Measurements from ENCODE around the gene CCL13.

Gene CCL13

GRCh38 chr17:34383216-34383615, 26.9 kb downstream of the CCL13 start:
- Histone ChIP-seq H2AK5ac (ENCODE audit: low read length) (no peak overlapping the region), H3K79me1 (ENCODE audit: low read length) (no peaks in the 10 kb centered on the region), H4K8ac (ENCODE audit: low read depth, low read length) (no peak overlapping the region), H3K4me2 (ENCODE audit: low read length) (no peak overlapping the region), H3K4me1 (ENCODE audit: control insufficient read depth in 1 of 2, insufficient read depth in 2 of 2, low read length in 2 of 2) (no peaks in the 10 kb centered on the region), H3K27me3 (ENCODE audit: insufficient read depth, low read length) (no peaks in the 10 kb centered on the region), H3K9me3 (ENCODE audit: insufficient read depth, low read depth, low read length) (no peaks in the 10 kb centered on the region), H3K27ac (ENCODE audit: low read depth, low read length) (no peak overlapping the region), H2AFZ (ENCODE audit: insufficient read depth, low read length, poor library complexity) (no peak overlapping the region), H3K9ac (ENCODE audit: low read length) (no peak overlapping the region), H3K4ac (ENCODE audit: low read depth, low read length) (no peak overlapping the region), H3K23ac (ENCODE audit: low read length) (no peak overlapping the region), H2BK5ac (ENCODE audit: low read depth, low read length, poor library complexity) (no peak overlapping the region), H3K18ac (ENCODE audit: low read length) (no peak overlapping the region), H4K91ac (ENCODE audit: low read depth, low read length) (no peak overlapping the region), H3K79me2 (ENCODE audit: control insufficient read depth, insufficient read depth, low read length, poor library complexity) (no peaks in the 10 kb centered on the region), H2BK120ac (ENCODE audit: insufficient read depth, low read length, poor library complexity) (no peak overlapping the region), H4K12ac (ENCODE audit: low read depth, low read length) (no peak overlapping the region), H3K4me3 (ENCODE audit: low read depth, low read length) (no peak overlapping the region), H3K14ac (ENCODE audit: low read length) (no peak overlapping the region), H2BK12ac (ENCODE audit: low read length) (no peak overlapping the region), H3K36me3 (ENCODE audit: control insufficient read depth in 1 of 2, insufficient read depth in 2 of 2, low read length in 2 of 2) (no peaks in the 10 kb centered on the region)
- no CpG with 5 or more reads among the region's 3 CpGs for WGBS (ENCODE audit: extremely low coverage, insufficient coverage, insufficient read length)
- no peak for DNase-seq

- Histone ChIP-seq H3K27me3 (ENCODE audit: insufficient read depth, low read length) (no peaks in the 10 kb centered on the region), H4K91ac (ENCODE audit: low read depth, low read length) (no peak overlapping the region), H2BK120ac (ENCODE audit: insufficient read depth, low read length, poor library complexity) (no peak overlapping the region), H3K4me2 (ENCODE audit: low read length) (no peak overlapping the region), H3K23ac (ENCODE audit: low read length) (no peak overlapping the region), H3K9ac (ENCODE audit: low read length) (no peak overlapping the region), H3K9me3 (ENCODE audit: insufficient read depth, low read depth, low read length) (no peaks in the 10 kb centered on the region), H4K12ac (ENCODE audit: low read depth, low read length) (no peak overlapping the region), H3K27ac (ENCODE audit: low read depth, low read length) (no peak overlapping the region), H2BK5ac (ENCODE audit: low read depth, low read length, poor library complexity) (no peak overlapping the region), H3K14ac (ENCODE audit: low read length) (no peak overlapping the region), H2AFZ (ENCODE audit: insufficient read depth, low read length, poor library complexity) (no peak overlapping the region), H3K18ac (ENCODE audit: low read length) (no peak overlapping the region), H3K4me1 (ENCODE audit: control insufficient read depth in 1 of 2, insufficient read depth in 2 of 2, low read length in 2 of 2) (no peaks in the 10 kb centered on the region), H3K4ac (ENCODE audit: low read depth, low read length) (no peak overlapping the region), H3K36me3 (ENCODE audit: control insufficient read depth in 1 of 2, insufficient read depth in 2 of 2, low read length in 2 of 2) (no peaks in the 10 kb centered on the region), H3K4me3 (ENCODE audit: low read depth, low read length) (no peak overlapping the region), H2AK5ac (ENCODE audit: low read length) (no peak overlapping the region), H2BK12ac (ENCODE audit: low read length) (no peak overlapping the region), H4K8ac (ENCODE audit: low read depth, low read length) (no peak overlapping the region), H3K79me1 (ENCODE audit: low read length) (no peaks in the 10 kb centered on the region), H3K79me2 (ENCODE audit: control insufficient read depth, insufficient read depth, low read length, poor library complexity) (no peaks in the 10 kb centered on the region)
- DNase-seq: no peak
- WGBS (ENCODE audit: extremely low coverage, insufficient coverage, insufficient read length): no CpG with 5 or more reads among the region's 1 CpG
Observed at GRCh38 chr17:34384271-34384670, 28.0 kb downstream of the CCL13 start.

GRCh38 chr17:34384822-34385605, 28.7 kb downstream of the CCL13 start:
- no peaks in the 10 kb centered on the region for H3K36me3 ChIP-seq (ENCODE audit: control insufficient read depth in 1 of 2, insufficient read depth in 2 of 2, low read length in 2 of 2)
- H3K79me2 ChIP-seq (ENCODE audit: control insufficient read depth, insufficient read depth, low read length, poor library complexity): no peaks in the 10 kb centered on the region
- no peaks in the 10 kb centered on the region for H3K79me1 ChIP-seq (ENCODE audit: low read length)
- no peak overlapping the region for H2AK5ac ChIP-seq (ENCODE audit: low read length)
- H3K27ac ChIP-seq (ENCODE audit: low read depth, low read length): no peak overlapping the region
- H3K27me3 ChIP-seq (ENCODE audit: insufficient read depth, low read length): no peaks in the 10 kb centered on the region
- no peak overlapping the region for H3K9ac ChIP-seq (ENCODE audit: low read length)
- no peak for DNase-seq
- no peak overlapping the region for H4K91ac ChIP-seq (ENCODE audit: low read depth, low read length)
- H3K23ac ChIP-seq (ENCODE audit: low read length): no peak overlapping the region
- H4K8ac ChIP-seq (ENCODE audit: low read depth, low read length): no peak overlapping the region
- no peak overlapping the region for H2BK12ac ChIP-seq (ENCODE audit: low read length)
- H4K12ac ChIP-seq (ENCODE audit: low read depth, low read length): no peak overlapping the region
- no peak overlapping the region for H2BK120ac ChIP-seq (ENCODE audit: insufficient read depth, low read length, poor library complexity)
- no peak overlapping the region for H3K18ac ChIP-seq (ENCODE audit: low read length)
- no peak overlapping the region for H2BK5ac ChIP-seq (ENCODE audit: low read depth, low read length, poor library complexity)
- no peak overlapping the region for H3K4me2 ChIP-seq (ENCODE audit: low read length)
- H3K4me3 ChIP-seq (ENCODE audit: low read depth, low read length): no peak overlapping the region
- H2AFZ ChIP-seq (ENCODE audit: insufficient read depth, low read length, poor library complexity): no peak overlapping the region
- WGBS (ENCODE audit: extremely low coverage, insufficient coverage, insufficient read length): no CpG with 5 or more reads among the region's 9 CpGs
- no peaks in the 10 kb centered on the region for H3K4me1 ChIP-seq (ENCODE audit: control insufficient read depth in 1 of 2, insufficient read depth in 2 of 2, low read length in 2 of 2)
- H3K4ac ChIP-seq (ENCODE audit: low read depth, low read length): no peak overlapping the region
- H3K14ac ChIP-seq (ENCODE audit: low read length): no peak overlapping the region
- H3K9me3 ChIP-seq (ENCODE audit: insufficient read depth, low read depth, low read length): no peaks in the 10 kb centered on the region

GRCh38 chr17:34386343-34386696, 30.0 kb downstream of the CCL13 start:
- H3K27ac ChIP-seq (ENCODE audit: low read depth, low read length): no peak overlapping the region
- H2BK12ac ChIP-seq (ENCODE audit: low read length): no peak overlapping the region
- no peak overlapping the region for H3K14ac ChIP-seq (ENCODE audit: low read length)
- no peaks in the 10 kb centered on the region for H3K27me3 ChIP-seq (ENCODE audit: insufficient read depth, low read length)
- H3K9ac ChIP-seq (ENCODE audit: low read length): no peak overlapping the region
- H4K91ac ChIP-seq (ENCODE audit: low read depth, low read length): no peak overlapping the region
- DNase-seq: no peak
- no peak overlapping the region for H4K12ac ChIP-seq (ENCODE audit: low read depth, low read length)
- no peak overlapping the region for H2AFZ ChIP-seq (ENCODE audit: insufficient read depth, low read length, poor library complexity)
- no peaks in the 10 kb centered on the region for H3K9me3 ChIP-seq (ENCODE audit: insufficient read depth, low read depth, low read length)
- no CpG with 5 or more reads among the region's 5 CpGs for WGBS (ENCODE audit: extremely low coverage, insufficient coverage, insufficient read length)
- no peak overlapping the region for H2AK5ac ChIP-seq (ENCODE audit: low read length)
- H3K23ac ChIP-seq (ENCODE audit: low read length): no peak overlapping the region
- H3K79me2 ChIP-seq (ENCODE audit: control insufficient read depth, insufficient read depth, low read length, poor library complexity): no peaks in the 10 kb centered on the region
- no peak overlapping the region for H4K8ac ChIP-seq (ENCODE audit: low read depth, low read length)
- no peaks in the 10 kb centered on the region for H3K36me3 ChIP-seq (ENCODE audit: control insufficient read depth in 1 of 2, insufficient read depth in 2 of 2, low read length in 2 of 2)
- no peak overlapping the region for H2BK120ac ChIP-seq (ENCODE audit: insufficient read depth, low read length, poor library complexity)
- H3K4me1 ChIP-seq (ENCODE audit: control insufficient read depth in 1 of 2, insufficient read depth in 2 of 2, low read length in 2 of 2): no peaks in the 10 kb centered on the region
- no peak overlapping the region for H3K4ac ChIP-seq (ENCODE audit: low read depth, low read length)
- H2BK5ac ChIP-seq (ENCODE audit: low read depth, low read length, poor library complexity): no peak overlapping the region
- H3K79me1 ChIP-seq (ENCODE audit: low read length): no peaks in the 10 kb centered on the region
- no peak overlapping the region for H3K4me2 ChIP-seq (ENCODE audit: low read length)
- no peak overlapping the region for H3K18ac ChIP-seq (ENCODE audit: low read length)
- no peak overlapping the region for H3K4me3 ChIP-seq (ENCODE audit: low read depth, low read length)

Measured in trophoblast cell (in vitro differentiated cells and primary cell).